Gastrocnemius medialis (tissue), 4 donors: Measurements from ENCODE around the gene ZFP69B. TPM values are rescaled to one million over a fixed set of nuclear protein-coding genes. Genes with fewer than 3 reads are reported as not detected.

Experiments used
- ATAC-seq, 2 donors: fragments of 150-250 bp; one replicate each; pipeline ENCODE4 v1.9.1; 2016
- DNase-seq, 2 donors: peaks; one replicate each; pipeline ENCODE4 v3.0.0-alpha.2; 2019
- H3K27ac ChIP-seq, 4 donors: fragments of 200-600 bp; sonication (generic); 1 replicate in 1 of 4; 2 replicates in 3 of 4; pipeline ENCODE4 v1.5.1; 2016 to 2018; ENCODE audit warnings: mild to moderate bottlenecking in 2 of 4, moderate library complexity in 1 of 4
- H3K27me3 ChIP-seq, 3 donors: fragments of 200-600 bp; sonication (generic) in 2 of 3; 1 replicate in 1 of 3; 2 replicates in 2 of 3; pipeline versions ENCODE4 v1.5.1 to v1.6.0; 2016 to 2019; ENCODE audit warnings: mild to moderate bottlenecking in 1 of 3, moderate library complexity in 1 of 3
- H3K36me3 ChIP-seq, 2 donors: fragments of 200-600 bp; sonication (generic) in 1 of 2; one replicate each; pipeline ENCODE4 v1.5.1; 2017 to 2018
- H3K4me1 ChIP-seq, 2 donors: fragments of 200-600 bp; sonication (generic) in 1 of 2; one replicate each; pipeline ENCODE4 v1.5.1; 2016 to 2017; ENCODE audit warnings: mild to moderate bottlenecking in 2 of 2
- H3K4me3 ChIP-seq, 4 donors: fragments of 200-600 bp; sonication (generic) in 3 of 4; 1 replicate in 1 of 4; 2 replicates in 3 of 4; pipeline ENCODE4 v1.5.1; 2016 to 2019; ENCODE audit warnings: mild to moderate bottlenecking in 2 of 4
- H3K9me3 ChIP-seq, 3 donors: fragments of 200-600 bp; sonication (generic) in 2 of 3; 1 replicate in 1 of 3; 2 replicates in 2 of 3; pipeline ENCODE4 v1.5.1; 2016 to 2019
- POLR2A ChIP-seq, 2 donors: fragments of 450-650 bp; IDR thresholded peaks; one replicate each; pipeline ENCODE4 v1.6.1; 2017; ENCODE audit warnings: antibody characterized with exemption in 2 of 2, mild to moderate bottlenecking in 2 of 2, moderate library complexity in 2 of 2
- in situ Hi-C, 4 donors: fragments of 200-750 bp; cut with MboI; loops; one replicate each; pipeline versions ENCODE4 v1.15.0 to v1.8.0; 2017; ENCODE audit warnings: low sequenced_read_pairs in 4 of 4
- intact Hi-C: fragments of 100-400 bp; cut with DNase I; formaldehyde crosslinking; loops from one replicate; pipeline ENCODE4 v1.15.1; 2023; ENCODE audit warnings: low total_unique reads
- total RNA-seq, 4 donors: library from RNA; depleted of rRNA; stranded (reverse); fragments of >200 nt; gene quantifications; one replicate each; pipeline versions ENCODE4 v1.1.0 to v1.2.3, GENCODE V29; 2016
- TF ChIP-seq, protein P1 (sequence below), 5 experiments: fragments of 450-650 bp in 3 of 5; fragments of 200-600 bp in 2 of 5; sonication (generic) in 2 of 5; IDR thresholded peaks in 4 of 5; conservative IDR thresholded peaks in 1 of 5; 1 replicate in 4 of 5; 2 replicates in 1 of 5; pipeline ENCODE4 v1.5.1; 2016 to 2019; ENCODE audit warnings: antibody characterized with exemption in 5 of 5, mild to moderate bottlenecking in 3 of 5, moderate library complexity in 3 of 5

ZFP69B gene
- total RNA-seq, 4 donors from 2014 or later, result 0.20 to 0.36 (median 0.35) TPM; not detected in 1

DNA sequence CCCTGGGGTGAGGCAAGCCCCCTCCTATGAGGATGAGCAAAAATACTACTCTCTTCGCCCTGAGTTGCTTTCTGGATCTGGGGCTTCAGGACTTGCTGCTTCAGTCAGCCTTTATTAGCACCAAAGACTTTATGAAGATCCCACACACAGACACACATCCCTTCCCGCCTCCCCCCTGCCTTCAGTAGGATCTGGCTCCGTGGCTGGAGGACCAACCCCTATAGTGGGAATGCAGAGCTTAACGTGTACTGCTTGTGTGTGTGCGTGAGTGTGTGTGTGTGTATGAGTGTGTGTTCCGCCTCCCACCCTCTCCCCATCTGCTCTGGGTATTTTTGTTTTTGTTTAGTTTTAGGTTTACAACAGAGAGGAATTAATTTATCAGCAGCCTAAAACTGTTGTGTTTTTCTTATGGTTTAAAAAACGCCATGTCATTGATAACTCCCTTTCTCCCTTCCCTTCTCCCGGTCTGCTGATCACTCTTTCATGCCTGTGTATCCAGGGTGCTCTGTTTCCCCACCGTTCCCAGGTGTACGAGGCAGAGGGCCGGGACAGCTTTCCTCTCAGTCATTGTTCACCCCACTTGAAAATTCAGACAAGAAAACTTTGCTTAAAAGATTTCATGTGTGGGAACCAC is 27.5 kb upstream of the ZFP69B start:
- TF ChIP-seq, protein P1, sequence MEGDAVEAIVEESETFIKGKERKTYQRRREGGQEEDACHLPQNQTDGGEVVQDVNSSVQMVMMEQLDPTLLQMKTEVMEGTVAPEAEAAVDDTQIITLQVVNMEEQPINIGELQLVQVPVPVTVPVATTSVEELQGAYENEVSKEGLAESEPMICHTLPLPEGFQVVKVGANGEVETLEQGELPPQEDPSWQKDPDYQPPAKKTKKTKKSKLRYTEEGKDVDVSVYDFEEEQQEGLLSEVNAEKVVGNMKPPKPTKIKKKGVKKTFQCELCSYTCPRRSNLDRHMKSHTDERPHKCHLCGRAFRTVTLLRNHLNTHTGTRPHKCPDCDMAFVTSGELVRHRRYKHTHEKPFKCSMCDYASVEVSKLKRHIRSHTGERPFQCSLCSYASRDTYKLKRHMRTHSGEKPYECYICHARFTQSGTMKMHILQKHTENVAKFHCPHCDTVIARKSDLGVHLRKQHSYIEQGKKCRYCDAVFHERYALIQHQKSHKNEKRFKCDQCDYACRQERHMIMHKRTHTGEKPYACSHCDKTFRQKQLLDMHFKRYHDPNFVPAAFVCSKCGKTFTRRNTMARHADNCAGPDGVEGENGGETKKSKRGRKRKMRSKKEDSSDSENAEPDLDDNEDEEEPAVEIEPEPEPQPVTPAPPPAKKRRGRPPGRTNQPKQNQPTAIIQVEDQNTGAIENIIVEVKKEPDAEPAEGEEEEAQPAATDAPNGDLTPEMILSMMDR (IDR thresholded peaks at IDR 0.05 in 4 of 5, conservative IDR thresholded peaks at IDR 0.05 in 1 of 5), result no peak
- TF ChIP-seq POLR2A (IDR thresholded peaks at IDR 0.05), result no peak
- in situ Hi-C loops (no loop called here), intact Hi-C loops (no loop called here)
- Histone ChIP-seq H3K36me3 (peaks cover 0 to 23% of the 10 kb centered on the region in 2 donors), H3K4me1 (peaks cover 8 to 9% of the 10 kb centered on the region in 2 donors), H3K9me3 (no peaks in the 10 kb centered on the region), H3K27me3 (no peaks in the 10 kb centered on the region), H3K4me3 (no peak overlapping the region), H3K27ac (no peak overlapping the region)
- ATAC-seq (no peak), DNase-seq (no peak)

DNA sequence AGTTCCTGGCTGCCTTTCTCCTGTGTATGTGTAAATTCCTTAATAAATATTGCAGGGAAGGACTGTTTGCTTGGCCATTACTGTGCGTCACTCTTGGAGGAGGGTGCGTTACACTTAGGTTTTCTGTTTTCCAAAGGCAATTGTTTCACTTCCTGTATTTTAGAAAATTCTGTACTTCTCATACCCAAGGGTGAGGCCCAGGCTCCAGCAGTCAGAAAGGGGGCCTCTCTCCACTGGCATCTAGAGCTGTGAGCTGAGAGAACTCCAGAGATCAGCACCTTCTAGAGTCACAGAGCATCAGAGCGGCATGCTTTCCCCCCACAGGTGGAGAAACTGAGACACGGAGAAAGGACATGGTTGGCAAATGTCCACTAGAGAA is 27.0 kb upstream of the ZFP69B start:
- H3K4me1 ChIP-seq, result peaks cover 8 to 9% of the 10 kb centered on the region in 2 donors
- DNase-seq, result no peak
- no peak overlapping the region for H3K27ac ChIP-seq
- H3K36me3 ChIP-seq, result peaks cover 0 to 20% of the 10 kb centered on the region in 2 donors
- H3K4me3 ChIP-seq, result no peak overlapping the region
- H3K9me3 ChIP-seq, result no peaks in the 10 kb centered on the region
- no peak for ATAC-seq
- TF ChIP-seq POLR2A (IDR thresholded peaks at IDR 0.05), result peak in 1 of 2 donors; percentile 13
- TF ChIP-seq, protein P1 (IDR thresholded peaks at IDR 0.05 in 4 of 5, conservative IDR thresholded peaks at IDR 0.05 in 1 of 5), result no peak
- H3K27me3 ChIP-seq, result no peaks in the 10 kb centered on the region
- in situ Hi-C loops, result no loop called here
- intact Hi-C loops, result no loop called here

DNA sequence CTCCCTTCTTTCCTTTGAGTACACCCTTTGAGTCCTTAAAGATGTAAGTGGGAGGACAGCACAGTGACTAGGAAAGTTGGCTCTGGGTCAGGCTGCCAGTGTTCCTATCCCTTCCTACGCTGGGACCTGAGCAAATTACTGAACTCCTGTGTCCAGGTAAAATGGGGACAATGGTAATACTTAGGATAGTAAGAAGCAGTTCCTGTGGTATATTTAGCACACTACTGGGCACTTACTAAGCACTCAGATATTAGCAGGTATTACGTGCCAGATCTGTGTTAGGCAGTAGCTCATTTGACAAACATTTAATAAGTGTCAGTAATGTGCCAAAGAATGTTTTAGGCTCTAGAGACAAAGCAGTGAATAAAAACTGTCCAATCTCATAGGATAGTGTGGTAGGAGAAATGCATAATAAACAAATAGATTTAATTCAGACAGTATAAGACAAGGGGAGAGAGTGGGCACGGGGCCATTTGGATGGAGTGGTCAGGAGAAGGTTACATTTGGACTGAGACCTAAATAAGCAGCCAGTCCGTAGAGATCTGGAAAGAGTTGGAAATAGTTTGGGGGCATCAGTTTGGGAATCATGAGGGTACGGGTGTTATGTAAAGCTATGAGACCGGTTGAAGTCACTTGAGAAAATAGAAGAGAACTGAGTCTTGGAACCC is 26.2 kb upstream of the ZFP69B start:
- ATAC-seq (peak in 1 of 2 donors; percentile 48), DNase-seq (no peak)
- peaks cover 0 to 14% of the 10 kb centered on the region in 2 donors for H3K36me3 ChIP-seq
- H3K4me3 ChIP-seq, result no peak overlapping the region
- H3K9me3 ChIP-seq, result no peaks in the 10 kb centered on the region
- in situ Hi-C loops, result no loop called here
- peaks cover 8 to 9% of the 10 kb centered on the region in 2 donors for H3K4me1 ChIP-seq
- TF ChIP-seq, protein P1 (IDR thresholded peaks at IDR 0.05 in 4 of 5, conservative IDR thresholded peaks at IDR 0.05 in 1 of 5), result no peak
- TF ChIP-seq POLR2A (IDR thresholded peaks at IDR 0.05), result no peak
- H3K27me3 ChIP-seq, result no peaks in the 10 kb centered on the region
- H3K27ac ChIP-seq, result no peak overlapping the region
- intact Hi-C loops, result no loop called here

DNA sequence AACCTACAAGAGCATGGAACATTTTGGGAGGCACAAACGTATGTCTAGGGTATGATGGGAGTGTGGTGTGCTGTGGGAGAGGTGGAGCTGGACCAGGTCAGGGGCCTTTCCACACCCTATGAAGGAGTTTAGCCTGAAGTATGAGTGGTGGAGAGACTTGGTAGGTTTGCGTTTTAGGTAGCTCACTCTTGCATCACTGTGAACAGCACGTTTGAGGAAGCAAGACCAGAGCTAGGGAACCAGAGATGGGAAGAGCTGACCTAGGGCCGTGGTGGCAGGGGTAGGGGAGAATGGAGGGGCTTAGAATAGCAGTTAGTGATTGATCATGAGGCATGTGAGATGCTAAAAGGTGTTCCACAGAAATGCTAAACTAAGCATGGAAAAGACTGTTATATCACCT is 25.1 kb upstream of the ZFP69B start:
- Histone ChIP-seq H3K4me3 (no peak overlapping the region), H3K27ac (no peak overlapping the region), H3K9me3 (no peaks in the 10 kb centered on the region), H3K36me3 (peaks cover 0 to 14% of the 10 kb centered on the region in 2 donors), H3K4me1 (peaks cover 8 to 9% of the 10 kb centered on the region in 2 donors), H3K27me3 (no peaks in the 10 kb centered on the region)
- DNase-seq (no peak), ATAC-seq (no peak)
- in situ Hi-C loops (no loop called here), intact Hi-C loops (no loop called here)
- TF ChIP-seq, protein P1 (IDR thresholded peaks at IDR 0.05 in 4 of 5, conservative IDR thresholded peaks at IDR 0.05 in 1 of 5), result no peak
- no peak for TF ChIP-seq POLR2A (IDR thresholded peaks at IDR 0.05)
